ENCODE data around the gene SLC12A3.

Gene SLC12A3, protein sequence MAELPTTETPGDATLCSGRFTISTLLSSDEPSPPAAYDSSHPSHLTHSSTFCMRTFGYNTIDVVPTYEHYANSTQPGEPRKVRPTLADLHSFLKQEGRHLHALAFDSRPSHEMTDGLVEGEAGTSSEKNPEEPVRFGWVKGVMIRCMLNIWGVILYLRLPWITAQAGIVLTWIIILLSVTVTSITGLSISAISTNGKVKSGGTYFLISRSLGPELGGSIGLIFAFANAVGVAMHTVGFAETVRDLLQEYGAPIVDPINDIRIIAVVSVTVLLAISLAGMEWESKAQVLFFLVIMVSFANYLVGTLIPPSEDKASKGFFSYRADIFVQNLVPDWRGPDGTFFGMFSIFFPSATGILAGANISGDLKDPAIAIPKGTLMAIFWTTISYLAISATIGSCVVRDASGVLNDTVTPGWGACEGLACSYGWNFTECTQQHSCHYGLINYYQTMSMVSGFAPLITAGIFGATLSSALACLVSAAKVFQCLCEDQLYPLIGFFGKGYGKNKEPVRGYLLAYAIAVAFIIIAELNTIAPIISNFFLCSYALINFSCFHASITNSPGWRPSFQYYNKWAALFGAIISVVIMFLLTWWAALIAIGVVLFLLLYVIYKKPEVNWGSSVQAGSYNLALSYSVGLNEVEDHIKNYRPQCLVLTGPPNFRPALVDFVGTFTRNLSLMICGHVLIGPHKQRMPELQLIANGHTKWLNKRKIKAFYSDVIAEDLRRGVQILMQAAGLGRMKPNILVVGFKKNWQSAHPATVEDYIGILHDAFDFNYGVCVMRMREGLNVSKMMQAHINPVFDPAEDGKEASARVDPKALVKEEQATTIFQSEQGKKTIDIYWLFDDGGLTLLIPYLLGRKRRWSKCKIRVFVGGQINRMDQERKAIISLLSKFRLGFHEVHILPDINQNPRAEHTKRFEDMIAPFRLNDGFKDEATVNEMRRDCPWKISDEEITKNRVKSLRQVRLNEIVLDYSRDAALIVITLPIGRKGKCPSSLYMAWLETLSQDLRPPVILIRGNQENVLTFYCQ

DNA sequence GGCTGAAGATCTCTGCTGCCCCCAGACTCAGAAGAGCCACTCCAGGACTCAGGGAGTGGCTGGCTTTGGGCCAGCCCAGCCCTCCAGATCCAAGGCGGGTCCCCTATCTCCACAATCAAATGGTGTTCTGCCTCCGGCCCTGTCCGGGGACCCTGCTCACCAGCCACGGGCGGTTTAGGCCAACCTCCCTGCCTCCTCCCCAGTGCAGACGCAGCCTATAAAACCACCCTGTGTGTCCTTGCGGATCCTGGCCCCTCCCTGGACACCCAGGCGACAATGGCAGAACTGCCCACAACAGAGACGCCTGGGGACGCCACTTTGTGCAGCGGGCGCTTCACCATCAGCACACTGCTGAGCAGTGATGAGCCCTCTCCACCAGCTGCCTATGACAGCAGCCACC is at the start of gene SLC12A3:
TSS of gene SLC12A3 (plus strand) at position 248 of the 400 bp plus-strand sequence. CDS start at position 277, 29 bp downstream.
- DNase-seq (ENCODE audit: low read depth in 3 of 3): no peak

DNA sequence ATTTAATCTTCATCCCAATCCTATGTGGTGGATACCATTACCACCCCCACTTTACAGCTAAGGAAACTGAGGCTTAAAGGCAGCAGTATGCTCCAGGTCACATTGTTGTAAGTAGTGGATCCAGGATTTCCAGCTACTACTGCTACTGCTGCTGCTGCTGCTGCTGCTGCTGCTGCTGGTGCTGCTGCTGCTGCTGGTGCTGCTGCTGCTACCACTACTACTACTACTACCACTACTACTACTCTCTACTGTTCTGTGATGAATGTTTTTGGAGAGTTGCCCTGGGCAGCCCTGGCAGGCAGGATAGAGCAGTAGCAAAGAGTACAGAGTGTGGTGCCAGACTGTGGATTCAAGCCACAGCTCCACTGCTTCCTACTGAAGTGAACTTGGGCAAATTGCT is 49.3 kb upstream of the SLC12A3 start:
- DNase-seq (ENCODE audit: low read depth in 3 of 3): no peak

DNA sequence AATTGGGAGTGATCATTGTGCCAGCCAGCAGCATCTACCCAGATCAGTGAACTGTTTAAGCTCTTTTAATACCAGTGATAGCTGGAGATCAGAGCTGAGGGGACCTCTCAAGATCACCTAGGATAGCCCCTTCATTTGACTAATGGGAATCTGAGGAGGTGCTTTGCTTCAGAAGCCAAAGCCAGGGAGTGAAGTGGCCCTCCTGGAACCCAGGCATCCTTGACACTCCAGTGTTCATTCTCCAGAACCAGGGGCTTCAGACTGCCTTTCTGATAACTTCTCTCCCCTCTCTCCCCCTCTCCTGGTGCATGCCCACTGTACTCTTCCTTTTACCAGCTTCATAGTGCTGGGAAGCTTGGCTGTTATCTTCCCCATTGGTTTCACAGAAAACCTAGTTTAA is 48.0 kb upstream of the SLC12A3 start:
- no peak for DNase-seq (ENCODE audit: low read depth in 3 of 3)

DNA sequence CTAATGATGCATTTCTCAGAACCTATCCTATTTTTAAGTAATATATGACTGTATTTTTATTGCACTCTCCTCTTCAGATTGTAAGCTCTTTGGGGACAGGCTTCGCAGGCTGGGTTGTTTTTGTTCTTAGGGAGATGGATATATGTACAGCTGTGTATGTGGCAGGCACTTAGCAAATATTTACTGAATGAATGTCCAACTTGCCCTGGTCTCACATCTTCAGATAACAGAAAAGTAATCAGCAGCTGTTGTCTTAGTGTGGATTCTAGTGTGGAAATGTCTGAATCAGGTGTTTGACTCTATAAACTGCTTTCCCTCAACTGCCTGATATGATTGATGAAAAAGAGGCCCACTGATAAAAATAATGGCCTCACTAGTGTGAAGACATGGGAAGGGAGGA is 47.1 kb upstream of the SLC12A3 start:
- DNase-seq (ENCODE audit: low read depth in 3 of 3): no peak

DNA sequence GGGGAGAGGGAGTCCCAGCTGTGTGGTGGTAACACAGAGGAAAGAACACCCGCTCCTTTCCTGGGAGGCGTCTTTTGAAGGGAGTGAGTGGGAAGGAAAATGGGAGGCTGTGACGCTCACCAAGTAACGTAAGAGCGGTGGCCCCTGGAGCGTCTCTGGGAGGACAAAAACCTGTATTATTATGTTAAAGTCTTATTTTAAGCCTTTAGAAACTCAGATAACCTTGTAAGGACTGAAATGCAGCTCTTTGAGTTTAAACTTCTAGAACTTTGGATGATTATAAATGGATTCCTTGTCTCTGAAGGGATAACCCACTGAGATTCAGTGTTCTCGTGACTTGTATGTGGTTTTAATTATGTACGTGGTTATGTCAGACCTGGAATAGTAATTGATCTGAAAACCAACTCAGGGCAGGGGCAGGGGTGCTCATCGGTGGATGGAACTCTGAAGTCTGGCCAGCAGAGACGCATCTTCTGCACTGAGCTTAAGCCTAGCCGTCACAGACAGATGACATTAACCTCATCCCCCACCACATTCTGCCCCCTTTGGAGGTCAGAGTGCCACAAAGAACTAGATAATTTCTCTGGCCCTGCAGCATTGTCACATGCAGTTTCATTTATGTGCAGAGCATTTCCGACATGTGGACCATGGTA is 41.8 kb upstream of the SLC12A3 start:
- no peak for DNase-seq (ENCODE audit: low read depth in 3 of 3)

DNA sequence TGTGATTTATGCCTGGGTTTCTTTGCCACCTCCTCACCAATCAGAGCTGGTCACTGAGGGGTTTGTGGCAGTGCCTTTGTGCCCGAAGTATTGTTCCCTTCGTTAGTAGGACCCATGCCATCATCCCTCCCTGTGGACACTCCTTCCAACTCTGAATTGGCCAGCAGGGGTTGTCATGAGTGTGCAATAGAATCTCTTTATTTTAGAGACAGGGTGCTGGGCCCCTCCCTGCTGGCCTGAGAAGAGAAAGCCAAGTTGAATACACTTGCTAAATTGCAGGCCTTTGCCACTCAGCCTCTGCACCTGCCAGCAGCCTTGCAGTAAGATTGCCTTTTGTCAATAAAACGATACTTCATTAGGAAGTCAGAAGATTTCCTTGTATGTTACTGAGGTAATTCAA is 40.7 kb upstream of the SLC12A3 start:
- DNase-seq (ENCODE audit: low read depth in 3 of 3): no peak

DNA sequence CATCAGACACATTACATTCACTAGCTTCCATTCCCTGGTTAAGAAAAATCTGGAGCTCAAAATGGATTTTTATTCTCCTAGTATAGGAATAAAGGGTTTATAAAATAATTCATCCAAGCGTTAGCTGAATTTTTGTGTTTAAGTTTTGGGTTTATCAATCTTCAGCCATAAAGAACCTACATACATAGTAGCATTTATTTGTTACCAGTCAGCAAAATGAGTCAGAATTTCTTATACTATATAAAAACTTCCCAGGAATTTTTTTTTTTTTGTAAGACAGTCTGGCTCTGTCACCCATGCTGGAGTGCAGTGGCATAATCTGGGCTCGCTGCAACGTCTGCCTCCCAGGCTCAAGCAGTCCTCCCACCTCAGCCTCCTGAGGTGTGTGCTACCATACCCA is 40.2 kb upstream of the SLC12A3 start:
- no peak for DNase-seq (ENCODE audit: low read depth in 3 of 3)

DNA sequence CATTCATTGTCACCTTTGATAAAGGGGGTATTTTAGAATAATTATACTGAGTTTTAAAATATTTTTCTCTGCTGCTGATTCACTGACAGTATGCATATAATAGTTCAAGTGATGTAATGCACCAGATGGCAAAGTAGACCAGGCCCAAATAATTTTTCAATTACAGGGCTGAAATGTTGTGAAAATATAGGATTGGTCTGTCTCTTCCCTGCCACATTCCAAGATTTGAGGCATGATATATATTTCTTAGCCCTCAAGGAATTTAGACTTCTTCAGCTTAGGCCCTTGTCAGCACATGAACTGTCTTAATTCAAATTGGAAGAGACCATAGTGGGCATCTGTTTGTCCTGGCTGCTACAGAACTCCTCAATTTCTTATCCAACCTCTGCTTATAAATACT is 39.2 kb upstream of the SLC12A3 start:
- DNase-seq (ENCODE audit: low read depth in 3 of 3): no peak

DNA sequence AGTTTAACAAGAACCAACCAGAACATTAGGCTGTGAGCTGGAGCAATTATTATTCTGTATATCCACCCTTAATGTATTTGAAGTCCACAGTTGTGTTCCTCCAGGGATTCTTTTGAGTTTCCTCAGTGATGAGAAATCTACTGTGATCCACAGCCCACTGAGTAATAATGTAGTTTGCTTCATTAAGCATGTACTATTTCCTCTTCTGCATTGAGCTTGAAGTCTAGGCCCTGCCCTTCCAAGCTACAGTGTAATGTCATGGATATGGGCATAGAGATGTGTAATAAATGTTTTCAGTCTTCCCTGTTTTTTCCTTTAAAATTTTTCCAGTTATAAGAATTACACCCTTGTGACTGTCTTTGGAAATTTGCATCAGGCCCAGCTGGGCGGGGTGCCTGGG is 36.4 kb upstream of the SLC12A3 start:
- DNase-seq (ENCODE audit: low read depth in 3 of 3): no peak

DNA sequence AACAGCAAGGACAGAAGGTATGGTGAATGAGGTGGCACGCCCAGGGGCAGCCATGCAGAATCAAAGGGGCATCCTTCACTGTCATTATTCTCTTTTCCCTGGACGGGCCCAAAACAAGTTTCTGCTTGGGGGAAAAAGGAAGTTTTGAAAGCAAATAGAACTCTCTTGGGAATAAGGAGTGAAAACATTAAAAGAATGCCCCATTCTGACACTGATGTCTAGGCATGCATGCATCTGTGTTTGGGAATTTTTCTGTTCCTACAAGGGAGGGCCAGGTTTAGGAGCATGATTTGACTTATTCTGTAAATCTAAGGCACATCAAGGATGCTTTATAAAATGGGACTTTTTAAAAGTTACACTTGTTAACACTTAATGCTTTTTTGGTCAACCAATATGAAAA is 34.3 kb upstream of the SLC12A3 start:
- no peak for DNase-seq (ENCODE audit: low read depth in 3 of 3)

DNA sequence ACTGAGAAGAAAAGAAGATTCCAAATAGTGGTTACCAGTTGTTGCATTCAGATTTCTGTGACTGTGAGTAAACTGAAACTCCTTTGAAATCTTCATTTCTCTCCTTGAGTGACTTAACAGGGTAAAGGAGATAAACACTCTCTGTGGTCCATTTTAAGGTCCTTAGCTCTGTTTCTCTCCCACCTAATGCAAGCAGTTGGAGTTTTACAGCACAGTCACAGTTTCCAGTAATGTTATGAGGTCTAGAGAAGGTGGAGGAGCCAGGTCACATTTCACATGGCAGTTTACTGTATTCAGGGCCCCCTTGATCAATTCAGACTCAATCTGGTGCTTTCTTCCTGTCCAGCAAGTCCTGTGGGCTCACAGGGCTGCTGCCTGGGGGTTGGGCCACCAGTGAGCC is 32.2 kb upstream of the SLC12A3 start:
- no peak for DNase-seq (ENCODE audit: low read depth in 3 of 3)

DNA sequence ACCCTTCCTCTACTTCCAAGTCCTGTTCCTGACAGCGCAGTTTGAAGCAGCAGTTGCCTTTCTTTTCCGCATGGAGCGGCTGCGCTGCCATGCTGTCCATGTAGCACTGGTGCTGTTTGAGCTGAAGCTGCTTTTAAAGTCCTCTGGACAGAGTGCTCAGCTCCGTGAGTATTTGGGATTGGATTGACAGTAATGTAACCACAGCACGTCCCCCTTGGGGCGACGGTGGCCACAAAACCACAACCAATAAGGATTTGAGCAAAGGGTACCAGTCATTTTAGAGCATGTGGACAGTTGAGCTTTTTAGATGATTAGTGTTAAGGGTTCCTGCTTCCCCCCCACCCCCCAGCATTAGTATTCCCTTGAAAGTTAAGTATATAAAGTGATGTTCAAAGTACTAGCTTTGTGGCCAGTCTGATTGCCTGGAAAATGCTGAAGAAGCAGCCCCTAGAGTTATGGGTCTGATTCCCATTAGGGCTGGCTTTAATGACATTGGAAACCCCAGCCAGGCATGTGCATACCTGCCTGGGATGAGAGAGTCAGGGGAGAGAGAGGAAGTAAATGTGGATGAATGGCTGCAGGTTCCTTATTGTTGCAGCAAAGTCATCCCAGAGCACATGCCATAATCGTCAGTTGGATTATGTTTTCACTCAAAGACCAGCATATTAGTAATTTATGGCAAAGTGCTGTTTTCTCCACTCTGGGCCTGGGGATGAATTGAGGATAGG is 31.6 kb upstream of the SLC12A3 start:
- no peak for DNase-seq (ENCODE audit: low read depth in 3 of 3)

DNA sequence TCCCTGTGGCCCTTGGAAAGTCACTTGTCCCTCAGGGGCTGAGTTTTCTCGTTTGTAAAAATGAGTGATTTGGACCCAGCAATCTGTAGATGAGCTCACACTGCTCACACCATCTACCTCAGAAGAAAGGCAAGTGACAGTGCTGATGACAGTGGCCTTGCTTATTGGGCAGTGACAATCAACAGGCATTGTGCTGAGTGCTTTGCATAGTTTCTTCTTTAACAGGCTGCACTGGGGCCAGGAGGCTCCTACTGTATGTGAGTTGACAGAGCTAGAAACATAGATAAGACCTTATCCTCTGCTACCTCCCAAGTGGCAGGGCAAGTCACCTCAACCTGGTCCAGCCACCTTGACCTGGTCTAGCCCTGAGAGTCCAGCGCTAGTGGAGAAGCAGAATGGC is 29.7 kb upstream of the SLC12A3 start:
- DNase-seq (ENCODE audit: low read depth in 3 of 3): no peak

DNA sequence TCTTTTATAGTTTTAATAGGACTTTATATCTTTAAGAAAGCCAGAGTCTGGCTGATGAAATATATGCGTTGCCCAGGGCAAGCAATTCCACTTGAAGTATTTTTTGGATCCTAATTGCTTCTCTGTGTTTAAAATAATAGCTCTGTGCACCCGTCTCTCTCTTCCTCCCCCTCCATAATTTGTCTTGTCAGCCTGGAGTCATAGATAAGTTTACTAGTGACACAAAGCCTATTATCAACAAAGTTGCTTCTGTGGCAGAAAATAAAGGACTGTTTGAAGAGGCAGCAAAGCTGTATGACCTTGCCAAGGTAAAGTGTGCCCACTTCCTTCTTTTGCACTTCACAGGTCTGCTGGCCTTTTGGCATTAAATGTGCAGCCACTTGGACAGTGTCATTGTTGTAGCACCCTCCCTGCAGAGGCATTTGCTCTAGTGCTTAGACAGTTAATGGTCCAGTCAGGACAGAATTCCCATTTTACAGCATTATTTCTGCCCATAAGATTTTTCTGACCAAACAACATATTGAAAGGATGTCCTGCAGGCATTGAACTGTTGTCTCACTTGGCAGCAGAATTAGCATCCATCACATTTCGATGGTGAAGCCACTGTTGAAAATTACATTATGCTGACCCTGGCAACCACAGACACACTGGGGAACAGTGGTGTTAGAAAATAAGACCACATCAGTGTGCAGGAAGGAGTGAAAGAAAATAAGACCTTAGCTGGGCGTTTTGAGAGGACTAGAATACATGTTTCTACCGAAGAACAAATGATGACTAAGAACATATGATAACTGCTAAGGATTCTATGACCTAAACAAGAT is 28.4 kb upstream of the SLC12A3 start:
- no peak for DNase-seq (ENCODE audit: low read depth in 3 of 3)

DNA sequence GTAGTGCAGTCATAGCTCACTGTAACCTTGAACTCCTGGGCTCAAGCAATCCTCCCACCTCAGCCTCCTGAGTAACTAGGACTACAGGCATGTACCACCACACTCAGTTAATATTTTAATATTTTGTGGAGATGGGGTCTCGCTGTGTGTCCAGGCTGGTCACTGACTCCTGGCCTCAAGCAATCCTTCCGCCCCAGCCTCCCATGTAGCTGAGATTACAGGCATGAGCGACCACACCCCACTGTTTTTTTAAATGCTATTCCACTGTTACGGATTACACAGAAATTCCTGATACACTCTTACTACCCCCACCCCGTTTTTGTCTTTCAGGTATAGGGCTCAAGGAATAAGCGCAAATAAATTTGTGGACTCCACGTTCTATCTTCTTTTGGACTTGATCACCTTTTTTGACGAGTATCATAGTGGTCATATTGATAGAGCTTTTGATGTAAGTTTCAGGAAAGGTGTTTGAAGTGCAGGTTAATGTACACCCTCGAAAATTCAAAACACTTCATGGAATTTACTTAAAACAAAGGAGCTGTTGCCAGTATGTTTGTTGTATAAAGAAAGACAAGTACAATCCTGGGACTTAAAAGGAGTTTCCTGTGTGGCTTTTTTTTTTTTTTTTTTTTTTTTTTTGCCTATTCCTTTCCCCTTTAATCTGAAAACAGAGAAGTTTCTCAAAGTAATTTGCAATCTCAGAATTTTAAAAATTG is 26.2 kb upstream of the SLC12A3 start:
- DNase-seq (ENCODE audit: low read depth in 3 of 3): no peak

DNA sequence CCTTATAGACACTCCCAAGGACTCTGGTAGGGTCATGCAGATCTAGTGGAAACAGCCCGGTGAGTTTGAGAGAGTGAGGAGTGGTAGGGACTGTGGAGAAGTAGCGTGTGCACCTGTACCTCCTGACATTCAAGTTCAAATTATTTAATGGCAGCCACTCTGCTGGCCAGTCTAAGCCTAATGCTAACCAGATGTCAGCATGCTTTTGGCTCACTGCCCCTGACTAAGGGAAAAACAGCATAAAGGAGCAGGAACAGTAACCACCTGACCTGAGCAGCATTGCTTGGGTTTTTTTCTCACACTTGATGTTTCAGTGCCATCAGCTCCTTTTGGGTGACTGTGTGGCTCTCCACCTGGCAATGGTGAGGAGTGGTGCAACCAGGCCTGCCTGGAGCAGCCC is 23.8 kb upstream of the SLC12A3 start:
- DNase-seq (ENCODE audit: low read depth in 3 of 3): no peak

DNA sequence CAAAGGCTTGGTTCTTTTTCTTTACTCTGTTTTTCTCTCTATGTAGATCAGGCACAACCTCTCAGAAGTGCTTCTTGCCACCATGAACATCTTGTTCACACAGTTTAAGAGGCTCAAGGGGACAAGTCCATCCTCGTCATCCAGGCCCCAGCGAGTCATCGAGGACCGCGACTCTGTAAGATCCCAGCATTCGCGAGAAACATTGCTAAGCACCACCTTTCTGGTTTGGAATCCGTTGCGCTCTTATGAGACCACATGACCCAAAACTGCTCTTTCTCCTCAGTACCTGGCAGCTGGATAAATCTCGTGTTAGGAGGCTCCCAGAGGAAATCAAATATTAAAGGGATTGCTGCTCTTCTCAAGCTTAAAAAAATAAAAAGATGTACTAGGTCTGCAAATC is 23.3 kb upstream of the SLC12A3 start:
- no peak for DNase-seq (ENCODE audit: low read depth in 3 of 3)

DNA sequence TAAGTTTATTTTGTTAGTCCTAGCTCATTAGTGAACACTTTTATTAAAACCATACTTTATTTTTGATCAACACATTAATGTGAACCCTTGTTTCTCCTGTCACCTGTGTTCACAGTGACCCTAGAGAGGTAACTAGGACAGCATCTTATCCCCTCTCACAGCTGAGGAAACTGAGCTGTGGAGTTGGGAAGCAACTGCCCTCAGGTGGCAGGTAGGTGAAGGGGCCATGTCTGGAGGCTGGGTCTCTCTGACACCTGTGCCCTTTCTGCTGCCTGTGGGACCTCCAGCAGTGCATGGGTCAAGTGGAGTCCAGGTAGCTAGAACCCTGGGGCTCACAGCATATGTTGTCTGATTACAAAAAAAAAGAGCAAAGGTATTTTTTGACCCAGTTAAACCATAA is 22.9 kb upstream of the SLC12A3 start:
- DNase-seq (ENCODE audit: low read depth in 3 of 3): no peak

DNA sequence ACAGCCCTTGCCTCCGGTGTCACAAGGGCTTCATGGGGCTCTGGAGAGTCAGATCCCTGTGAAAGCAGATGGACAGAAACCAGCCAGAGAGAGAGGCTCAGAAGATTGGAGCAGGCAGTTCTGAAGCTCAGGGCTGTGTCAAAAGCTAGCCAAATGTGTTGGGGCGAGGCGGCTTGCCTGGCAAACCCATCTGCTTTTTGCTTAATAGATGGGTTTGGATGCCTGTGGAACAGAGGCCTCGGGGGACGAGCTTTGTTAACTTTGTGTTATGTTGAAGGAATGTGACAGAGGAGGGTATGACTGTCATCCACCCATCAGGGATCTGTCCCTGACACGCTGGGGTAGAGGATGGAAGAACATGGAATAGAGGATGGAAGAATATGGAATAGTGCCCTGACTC is 21.0 kb upstream of the SLC12A3 start:
- no peak for DNase-seq (ENCODE audit: low read depth in 3 of 3)

Data from stimulated activated CD4-positive, alpha-beta T cell treated with anti-CD3 and anti-CD28 coated beads, TNF-alpha, amount 100 ng/mL, for 24 hours (primary cell).